A549 treated with AZD2906 at 1 μM for 4 hours (cell line): Measurements from ENCODE around the gene TAF11L10. TPM values are rescaled to one million over a fixed set of nuclear protein-coding genes. Genes with fewer than 3 reads are reported as not detected.

Experiments
- total RNA-seq: library from RNA; stranded (reverse); fragments of 200-300 nt; extraction: Qiagen RNA extraction; gene quantifications from 5 replicates; pipeline ENCODE4 v1.2.3, GENCODE V29; 2022

The TAF11L10 gene
- total RNA-seq = not detected in 5 replicates

GRCh38 chr5:17597728-17598127, at the start of gene TAF11L10:
TAF11L10 (minus strand) TSS chr5:17597828.

GRCh38 chr5:17634160-17634559, 36.5 kb upstream of the TAF11L10 start, which contains the start of gene TAF11L14:
TAF11L14 (plus strand) TSS chr5:17634460.

GRCh38 chr5:17631788-17632187, 34.2 kb upstream of the TAF11L10 start, which contains the start of gene TAF11L13:
TAF11L13 (plus strand) TSS chr5:17632088.

GRCh38 chr5:17610092-17610491, 12.5 kb upstream of the TAF11L10 start, which contains the start of gene TAF11L12:
TAF11L12 (plus strand) TSS chr5:17610392.

GRCh38 chr5:17603880-17604279, 6.3 kb upstream of the TAF11L10 start, which contains the start of gene TAF11L11:
TAF11L11 (plus strand) TSS chr5:17604183.

GRCh38 chr5:17594255-17594654, 3.4 kb downstream of the TAF11L10 start, which contains the start of gene TAF11L9:
TAF11L9 (minus strand) TSS chr5:17594394.

GRCh38 chr5:17590860-17591259, 6.8 kb downstream of the TAF11L10 start, which contains the start of gene TAF11L8:
TAF11L8 (minus strand) TSS chr5:17590960.

GRCh38 chr5:17585658-17586057, 12.0 kb downstream of the TAF11L10 start, which contains the start of gene TAF11L7:
TAF11L7 (minus strand) TSS chr5:17585758.

Other genes with a start within 250 kb of the TAF11L10 start
- not detected in 5 replicates for gene TAF11L2, start 99.6 kb downstream of the TAF11L10 start, total RNA-seq
- not detected in 5 replicates for gene TAF11L3, start 79.5 kb downstream of the TAF11L10 start, total RNA-seq
- gene TAF11L4, start 76.0 kb downstream of the TAF11L10 start, total RNA-seq = not detected in 5 replicates
- gene TAF11L5, start 72.6 kb downstream of the TAF11L10 start, total RNA-seq = not detected in 5 replicates
- not detected in 5 replicates for gene TAF11L6, start 69.2 kb downstream of the TAF11L10 start, total RNA-seq
- not detected in 5 replicates for gene TAF11L7, start 12.1 kb downstream of the TAF11L10 start, total RNA-seq
- not detected in 5 replicates for gene TAF11L8, start 6.9 kb downstream of the TAF11L10 start, total RNA-seq
- gene TAF11L9, start 3.4 kb downstream of the TAF11L10 start, total RNA-seq = not detected in 5 replicates
- 0.07 to 0.17 TPM (median 0.10 TPM) in 4 of 5 replicates, not detected in the other for gene TAF11L11, start 6.4 kb upstream of the TAF11L10 start, total RNA-seq
- 0.06 to 0.14 TPM in 2 of 5 replicates, not detected in the others for gene TAF11L12, start 12.6 kb upstream of the TAF11L10 start, total RNA-seq
- gene TAF11L13, start 34.3 kb upstream of the TAF11L10 start, total RNA-seq = not detected in 5 replicates
- not detected in 5 replicates for gene TAF11L14, start 36.6 kb upstream of the TAF11L10 start, total RNA-seq